Measurements from ENCODE around the gene NOBOX. TPM values are rescaled to one million over a fixed set of nuclear protein-coding genes. Genes with fewer than 3 reads are reported as not detected.
"Not testable (repeated sequence)": the region's sequence is repeated elsewhere in the genome, so short reads cannot be mapped to it uniquely, and the experiment has no call there.

Gene NOBOX
- polyA plus RNA-seq (2012; ENCODE audit: missing spikeins) = not detected

DNA sequence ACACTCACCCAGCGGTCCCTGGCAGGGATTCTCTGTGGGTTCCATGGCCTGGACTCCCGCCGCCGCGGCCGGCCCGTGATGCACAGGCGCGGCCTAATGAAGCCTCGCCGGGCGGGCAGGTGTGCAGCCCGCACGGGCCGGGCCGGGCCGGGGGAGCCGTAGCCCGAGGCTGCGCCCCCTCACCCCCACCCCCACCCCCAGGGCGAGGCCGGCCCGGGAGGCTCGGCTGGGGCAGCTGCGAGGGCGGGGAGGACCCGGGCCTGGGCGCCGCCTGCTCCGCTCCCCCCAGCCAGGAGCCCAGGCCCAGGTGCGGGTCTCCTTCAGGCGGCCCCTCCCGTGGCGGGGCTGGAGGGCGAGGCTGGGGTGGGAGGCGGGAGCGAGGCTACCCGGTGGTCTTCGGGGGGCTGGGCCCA lies at the start of gene NOBOX:
Gene NOBOX, minus strand, starts transcription at position 45 of the 413 bp plus-strand sequence.
- TF ChIP-seq POLR2AphosphoS5 (IDR thresholded peaks at IDR 0.05; ENCODE audit: low read depth, low read length) (no peak), TAF1 (IDR thresholded peaks at IDR 0.05; ENCODE audit: borderline replicate concordance, low read depth, low read length) (no peak), POLR2A (IDR thresholded peaks at IDR 0.05; ENCODE audit: low read depth, low read length) (no peak)
- FAIRE-seq = no peak
- no peak for DNase-seq (ENCODE audit: insufficient read length)

DNA sequence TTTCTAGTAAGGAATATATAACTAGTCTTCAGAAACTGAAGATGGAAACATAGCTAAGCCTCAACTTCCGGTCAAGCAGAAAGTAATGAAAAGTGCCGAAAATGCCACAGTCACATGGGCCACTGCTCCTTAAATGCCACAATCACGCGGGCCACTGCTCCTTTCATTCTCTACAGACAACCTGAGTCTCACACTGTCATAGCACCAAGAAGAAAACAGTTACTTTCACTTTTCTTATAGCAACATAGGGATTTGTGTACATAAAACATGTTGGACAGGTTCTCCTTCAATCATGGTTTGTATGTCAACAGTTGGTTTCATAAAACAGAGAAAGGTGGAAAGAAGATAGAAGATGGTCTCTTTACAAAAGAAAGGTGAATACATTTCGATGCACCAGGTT lies 48.6 kb upstream of the NOBOX start:
- DNase-seq (ENCODE audit: insufficient read length) = no peak
- no peak for FAIRE-seq
- TF ChIP-seq POLR2A (IDR thresholded peaks at IDR 0.05; ENCODE audit: low read depth, low read length) (no peak), POLR2AphosphoS5 (IDR thresholded peaks at IDR 0.05; ENCODE audit: low read depth, low read length) (no peak), TAF1 (IDR thresholded peaks at IDR 0.05; ENCODE audit: borderline replicate concordance, low read depth, low read length) (no peak)

DNA sequence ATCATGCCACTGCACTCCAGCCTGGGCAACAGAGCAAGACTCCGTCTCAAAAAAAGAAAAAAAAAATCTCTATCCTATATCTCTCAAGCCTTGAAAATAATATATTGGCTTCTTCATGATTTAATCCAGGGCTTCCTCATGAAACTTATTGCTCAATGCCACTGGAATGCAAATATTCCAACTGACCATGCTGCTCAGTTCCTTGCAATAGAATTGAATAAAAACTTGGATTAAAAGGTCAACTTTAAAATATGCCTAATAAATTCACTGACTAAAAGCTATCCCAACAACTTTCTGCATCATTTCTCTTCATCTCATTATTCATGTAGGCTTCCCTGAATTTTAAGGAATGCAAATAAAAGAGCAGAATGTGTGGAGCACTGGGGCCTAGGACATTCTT lies 42.1 kb upstream of the NOBOX start:
- DNase-seq (ENCODE audit: insufficient read length) (no peak), FAIRE-seq (no peak)
- TF ChIP-seq POLR2AphosphoS5 (IDR thresholded peaks at IDR 0.05; ENCODE audit: low read depth, low read length) = no peak
- TF ChIP-seq TAF1 (IDR thresholded peaks at IDR 0.05; ENCODE audit: borderline replicate concordance, low read depth, low read length) = no peak
- TF ChIP-seq POLR2A (IDR thresholded peaks at IDR 0.05; ENCODE audit: low read depth, low read length) = no peak

DNA sequence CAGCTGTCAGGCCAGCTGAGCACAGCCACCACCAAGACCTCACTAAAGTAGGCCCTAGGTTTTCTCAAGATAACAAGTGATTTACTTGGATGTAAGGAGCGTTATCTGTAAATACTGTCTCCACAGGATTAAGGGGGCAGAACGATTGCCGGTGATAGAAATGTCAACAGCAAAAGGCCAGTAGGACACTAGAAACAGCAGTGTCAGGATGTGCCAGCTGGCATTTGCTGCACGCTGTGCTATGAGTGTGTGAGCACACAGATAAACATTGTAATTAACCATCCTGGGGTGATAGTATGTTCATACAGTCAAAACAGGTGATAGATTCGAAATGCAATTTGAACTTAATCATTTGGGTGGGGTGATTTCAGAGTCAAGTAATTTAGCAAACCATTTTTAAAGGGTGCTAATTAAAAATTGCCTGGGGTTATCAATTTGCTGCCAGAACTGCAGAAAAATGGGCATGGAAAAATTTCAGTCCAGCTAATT lies 36.3 kb upstream of the NOBOX start:
- DNase-seq (ENCODE audit: insufficient read length) (no peak), FAIRE-seq (no peak)
- TF ChIP-seq POLR2AphosphoS5 (IDR thresholded peaks at IDR 0.05; ENCODE audit: low read depth, low read length) (no peak), POLR2A (IDR thresholded peaks at IDR 0.05; ENCODE audit: low read depth, low read length) (no peak), TAF1 (IDR thresholded peaks at IDR 0.05; ENCODE audit: borderline replicate concordance, low read depth, low read length) (no peak)

DNA sequence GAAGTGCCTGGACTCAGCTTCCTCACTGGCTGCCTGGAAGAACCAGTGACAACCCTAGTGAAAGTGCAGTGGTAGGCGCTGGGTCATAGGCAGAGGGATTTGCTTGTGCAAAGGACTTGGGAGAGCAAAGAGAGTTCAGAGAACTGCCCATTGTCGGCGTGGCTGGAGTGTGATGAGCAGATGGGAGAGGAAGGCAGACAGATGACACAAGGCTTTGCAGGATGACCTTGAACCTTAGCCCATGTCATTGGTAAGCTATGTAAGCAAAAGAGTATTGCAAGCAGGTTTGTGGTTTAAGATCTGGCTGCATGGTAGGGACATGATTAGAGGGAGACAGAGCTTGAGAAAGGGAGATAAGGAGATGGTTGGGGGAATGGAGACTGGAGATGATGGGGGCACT lies 35.3 kb upstream of the NOBOX start:
- DNase-seq (ENCODE audit: insufficient read length) = no peak
- TF ChIP-seq POLR2A (IDR thresholded peaks at IDR 0.05; ENCODE audit: low read depth, low read length) (no peak), TAF1 (IDR thresholded peaks at IDR 0.05; ENCODE audit: borderline replicate concordance, low read depth, low read length) (no peak), POLR2AphosphoS5 (IDR thresholded peaks at IDR 0.05; ENCODE audit: low read depth, low read length) (no peak)
- no peak for FAIRE-seq

DNA sequence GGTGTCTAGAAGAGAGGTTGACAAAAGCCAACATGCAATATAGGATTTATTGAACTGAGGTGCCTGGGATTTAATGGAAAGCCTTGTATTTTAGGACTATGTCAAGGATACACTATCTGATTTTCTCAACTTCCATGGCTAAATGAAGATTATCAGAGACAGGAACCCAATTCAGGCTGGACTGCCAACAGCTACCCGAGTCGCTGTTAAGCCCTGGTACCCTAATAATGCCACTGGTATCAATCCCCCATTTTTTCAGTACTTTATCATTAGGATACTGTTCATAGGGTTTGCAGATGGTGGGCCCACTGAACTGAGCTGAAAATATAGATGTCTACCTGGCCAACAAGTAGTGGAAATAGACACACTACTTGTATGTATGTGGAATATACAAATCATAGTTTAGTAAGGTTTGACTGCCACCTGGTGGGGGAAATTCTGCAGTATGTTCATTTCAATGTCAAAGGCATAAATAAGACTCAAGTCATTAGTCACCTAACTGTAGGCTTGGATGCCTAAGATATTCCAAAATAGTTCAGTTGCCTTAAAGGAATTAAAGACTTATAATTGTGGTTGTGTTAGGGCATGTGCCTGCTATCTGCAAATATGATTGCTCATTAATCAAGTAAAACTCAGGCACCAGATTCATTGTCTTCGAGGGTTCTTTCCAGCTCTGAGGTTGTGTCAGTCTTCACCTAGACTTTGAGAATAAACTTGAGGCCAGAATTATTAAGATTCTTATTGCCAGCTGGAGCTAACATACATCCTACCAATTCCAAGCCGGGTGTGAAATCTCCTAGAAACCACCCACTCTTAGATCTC lies 34.1 kb upstream of the NOBOX start:
- FAIRE-seq = no peak
- DNase-seq (ENCODE audit: insufficient read length) = no peak
- TF ChIP-seq POLR2A (IDR thresholded peaks at IDR 0.05; ENCODE audit: low read depth, low read length) = no peak
- no peak for TF ChIP-seq POLR2AphosphoS5 (IDR thresholded peaks at IDR 0.05; ENCODE audit: low read depth, low read length)
- TF ChIP-seq TAF1 (IDR thresholded peaks at IDR 0.05; ENCODE audit: borderline replicate concordance, low read depth, low read length) = no peak

DNA sequence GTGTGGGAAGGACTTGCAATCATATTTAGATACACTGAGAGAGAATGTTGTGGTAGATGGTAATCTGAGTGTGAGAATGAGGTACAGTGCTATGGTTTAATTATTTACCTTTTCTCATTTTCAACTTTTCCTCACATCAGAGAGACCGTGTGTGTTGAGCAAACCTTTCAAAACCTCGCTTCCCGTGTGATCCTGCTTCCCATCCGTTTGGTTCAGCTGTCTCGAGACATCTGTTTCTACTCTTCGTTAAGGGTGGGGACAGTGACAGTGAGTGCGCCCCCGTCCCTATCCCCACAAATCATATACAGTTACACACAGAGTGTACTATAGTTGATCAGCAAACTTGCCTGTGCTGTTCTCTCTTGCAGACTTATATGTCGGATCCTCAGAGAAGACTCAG lies 33.0 kb upstream of the NOBOX start:
- no peak for DNase-seq (ENCODE audit: insufficient read length)
- FAIRE-seq = no peak
- no peak for TF ChIP-seq TAF1 (IDR thresholded peaks at IDR 0.05; ENCODE audit: borderline replicate concordance, low read depth, low read length)
- no peak for TF ChIP-seq POLR2A (IDR thresholded peaks at IDR 0.05; ENCODE audit: low read depth, low read length)
- no peak for TF ChIP-seq POLR2AphosphoS5 (IDR thresholded peaks at IDR 0.05; ENCODE audit: low read depth, low read length)

DNA sequence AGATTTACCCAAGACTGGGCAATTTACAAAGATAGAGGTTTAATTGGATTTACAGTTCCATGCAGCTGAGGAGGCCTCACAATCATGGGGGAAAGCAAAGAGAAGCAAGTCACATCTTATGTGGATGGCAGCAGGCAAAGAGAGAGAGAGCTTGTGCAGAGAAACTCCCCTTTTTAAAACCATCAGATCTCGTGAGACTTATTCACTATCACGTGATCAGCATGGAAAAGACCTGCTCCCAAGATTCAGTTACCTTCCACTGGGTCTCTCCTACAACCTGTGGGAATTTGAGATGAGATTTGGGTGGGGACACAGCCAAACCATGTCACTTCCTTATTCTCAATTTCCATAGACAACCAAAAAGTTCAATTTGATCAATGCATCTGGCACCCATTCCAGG lies 24.9 kb upstream of the NOBOX start:
- TF ChIP-seq POLR2A (IDR thresholded peaks at IDR 0.05; ENCODE audit: low read depth, low read length) (no peak), POLR2AphosphoS5 (IDR thresholded peaks at IDR 0.05; ENCODE audit: low read depth, low read length) (no peak), TAF1 (IDR thresholded peaks at IDR 0.05; ENCODE audit: borderline replicate concordance, low read depth, low read length) (no peak)
- FAIRE-seq (no peak), DNase-seq (ENCODE audit: insufficient read length) (no peak)

DNA sequence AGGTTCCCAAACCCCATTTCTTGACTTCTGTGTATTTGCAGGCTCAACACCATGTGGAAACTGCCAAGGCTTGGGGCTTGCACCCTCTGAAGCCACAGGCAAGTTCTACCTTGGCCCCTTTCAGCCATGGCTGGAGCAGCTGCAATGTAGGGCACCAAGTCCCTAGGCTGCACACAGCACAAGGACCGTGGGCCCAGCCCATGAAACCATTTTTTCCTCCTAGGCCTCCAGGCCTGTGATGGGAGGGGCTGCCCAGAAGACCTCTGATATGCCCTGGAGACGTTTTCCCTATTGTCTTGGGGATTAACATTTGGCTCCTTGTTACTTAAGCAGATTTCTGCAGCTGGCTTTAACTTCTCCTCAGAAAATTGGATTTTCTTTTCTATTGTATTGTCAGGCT lies 24.0 kb upstream of the NOBOX start:
- not testable (repeated sequence) for FAIRE-seq; DNase-seq (ENCODE audit: insufficient read length)

DNA sequence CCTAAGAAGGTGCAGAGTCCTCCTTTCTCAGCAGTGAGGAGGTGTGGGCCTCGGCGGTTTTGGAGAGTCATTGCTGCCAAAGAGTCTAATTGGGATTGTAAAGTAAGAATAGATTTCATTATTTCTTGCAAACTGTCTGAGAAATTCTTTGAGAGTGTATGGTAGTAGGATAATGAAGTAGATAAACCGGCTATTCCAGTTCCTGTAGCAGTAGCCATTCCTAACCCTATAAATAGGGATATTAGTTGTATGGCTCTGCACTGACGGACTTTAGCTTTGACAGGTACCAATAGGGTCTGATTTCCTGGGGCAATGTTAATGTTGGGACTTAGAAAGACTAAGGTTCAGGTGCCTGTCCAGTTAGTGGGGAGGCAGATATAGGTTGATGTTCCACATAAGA lies 15.4 kb upstream of the NOBOX start:
- FAIRE-seq; DNase-seq (ENCODE audit: insufficient read length): not testable (repeated sequence)

DNA sequence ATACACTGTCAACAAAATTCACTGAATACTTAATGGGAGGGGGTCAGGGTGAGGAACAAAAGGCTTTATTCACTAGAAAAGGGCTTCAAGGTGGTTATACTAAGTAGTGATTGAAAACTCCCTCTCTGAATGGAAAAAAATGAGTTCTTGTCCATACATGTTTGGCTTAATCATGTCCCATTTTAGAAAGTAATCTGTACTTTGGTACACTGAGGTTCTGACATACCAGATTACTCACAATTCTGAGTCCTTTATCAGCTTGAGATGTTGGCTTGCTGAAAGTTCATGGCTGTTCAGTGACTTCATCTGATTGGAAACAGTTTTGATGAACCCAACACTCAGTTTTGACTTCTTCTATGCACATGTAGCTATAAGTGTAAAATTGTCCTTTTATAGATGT lies 12.8 kb upstream of the NOBOX start:
- FAIRE-seq = no peak
- TF ChIP-seq POLR2A (IDR thresholded peaks at IDR 0.05; ENCODE audit: low read depth, low read length) = no peak
- no peak for TF ChIP-seq POLR2AphosphoS5 (IDR thresholded peaks at IDR 0.05; ENCODE audit: low read depth, low read length)
- no peak for TF ChIP-seq TAF1 (IDR thresholded peaks at IDR 0.05; ENCODE audit: borderline replicate concordance, low read depth, low read length)
- DNase-seq (ENCODE audit: insufficient read length) = no peak

DNA sequence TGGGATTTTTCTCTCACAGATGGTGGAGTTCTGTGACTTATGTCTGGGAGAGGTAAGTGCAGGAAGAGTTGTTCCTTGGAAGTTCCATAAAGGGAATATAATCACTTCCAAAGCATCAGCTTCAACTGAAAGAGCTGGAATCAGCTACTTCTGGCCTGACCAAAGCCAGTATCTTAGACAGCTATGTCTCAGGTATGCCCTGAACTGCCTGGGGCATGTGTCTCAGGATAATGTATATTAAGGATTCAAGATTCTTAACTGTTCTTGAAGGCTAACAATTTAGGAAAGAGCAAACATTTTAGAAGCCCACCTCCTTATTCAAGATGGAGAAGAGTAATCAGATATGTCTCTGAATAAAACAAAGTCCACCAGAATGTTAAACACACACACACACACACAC lies 12.4 kb upstream of the NOBOX start:
- TF ChIP-seq POLR2AphosphoS5 (IDR thresholded peaks at IDR 0.05; ENCODE audit: low read depth, low read length) (no peak), POLR2A (IDR thresholded peaks at IDR 0.05; ENCODE audit: low read depth, low read length) (no peak), TAF1 (IDR thresholded peaks at IDR 0.05; ENCODE audit: borderline replicate concordance, low read depth, low read length) (no peak)
- FAIRE-seq (no peak), DNase-seq (ENCODE audit: insufficient read length) (no peak)
